Upper lobe of left lung (tissue), 6 donors: Measurements from ENCODE around the gene ANXA6. TPM values are rescaled to one million over a fixed set of nuclear protein-coding genes. Genes with fewer than 3 reads are reported as not detected.

Experiments
- ATAC-seq, 2 donors: fragments of 200-7000 bp; cut with Tn5 transposase; one replicate each; pipeline ENCODE4 v1.9.1; 2022; ENCODE audit warnings: mild to moderate bottlenecking in 2 of 2, moderate library complexity in 2 of 2; ENCODE audit not compliant: low FRiP score in 2 of 2
- DNase-seq, 2 donors: peaks; one replicate each; pipeline ENCODE4 v3.0.0-alpha.2; 2019 to 2020
- H3K27ac ChIP-seq, 4 donors: fragments of 200-600 bp; sonication (generic); one replicate each; pipeline ENCODE4 v1.5.1; 2016 to 2019
- H3K27me3 ChIP-seq, 4 donors: fragments of 200-600 bp; sonication (generic); one replicate each; pipeline ENCODE4 v1.5.1; 2017 to 2019
- H3K36me3 ChIP-seq, 4 donors: fragments of 200-600 bp; sonication (generic); one replicate each; pipeline ENCODE4 v1.5.1; 2016 to 2019
- H3K4me1 ChIP-seq, 4 donors: fragments of 200-600 bp; sonication (generic); one replicate each; pipeline ENCODE4 v1.5.1; 2018 to 2019
- H3K4me3 ChIP-seq, 4 donors: fragments of 200-600 bp; sonication (generic); one replicate each; pipeline ENCODE4 v1.5.1; 2017 to 2019; ENCODE audit warnings: mild to moderate bottlenecking in 2 of 4, moderate library complexity in 1 of 4
- H3K9me3 ChIP-seq, 4 donors: fragments of 200-600 bp; sonication (generic); one replicate each; pipeline ENCODE4 v1.5.1; 2018 to 2019
- EP300 ChIP-seq, 4 donors: sonication (generic); formaldehyde crosslinking; IDR thresholded peaks; one replicate each; pipeline ENCODE4 v1.5.1; 2017; ENCODE audit warnings: antibody characterized with exemption in 4 of 4, control low read depth in 2 of 4
- POLR2A ChIP-seq, 4 donors: fragments of 450-650 bp; IDR thresholded peaks; one replicate each; pipeline ENCODE4 v1.5.1; 2016 to 2017; ENCODE audit warnings: antibody characterized with exemption in 4 of 4, mild to moderate bottlenecking in 2 of 4
- POLR2AphosphoS5 ChIP-seq, 2 donors: sonication (generic); formaldehyde crosslinking; IDR thresholded peaks; one replicate each; pipeline ENCODE4 v1.5.1; 2017; ENCODE audit warnings: antibody characterized with exemption in 2 of 2
- WGBS, 2 donors: methylation state at CpG; one replicate each; pipeline ENCODE4 v1.1.5; 2017 to 2018; 5-methylcytosine and 5-hydroxymethylcytosine counted together
- total RNA-seq, 6 donors: library from RNA; depleted of rRNA in 4 of 6; stranded (reverse); fragments of >200 nt in 4 of 6; gene quantifications; one replicate each; pipeline versions ENCODE4 v1.1.0 to v1.2.1, GENCODE V29; 2016 to 2021
- TF ChIP-seq, protein P1 (sequence below), 6 experiments: fragments of 450-650 bp in 4 of 6; fragments of 200-600 bp in 2 of 6; sonication (generic) in 2 of 6; IDR thresholded peaks; one replicate each; pipeline ENCODE4 v1.5.1; 2016 to 2019; ENCODE audit warnings: antibody characterized with exemption in 6 of 6
- donor health status: DM: no; HTN: no; CAD: no; lungs with moderate emphysema.
- donor health status: DM: no; HTN: yes; CAD: no; lungs with severe emphysema.

ANXA6 gene
- total RNA-seq = 100 to 1,000 TPM in 1 of 6 donors, 10 to 100 TPM in 5; 68.5 to 176 (median 84.5) TPM

GRCh38 chr5:151157426-151158286 is at the start of gene ANXA6:
ANXA6 (minus strand) TSS chr5:151157779; CDS start chr5:151147901, 9,878 bp downstream.
- peak; percentile 96 to 99 for ATAC-seq
- 0 to 3% methylated on average over 7 to 19 of the region's 60 CpGs for WGBS, 2 donors
- TF ChIP-seq, protein P1, sequence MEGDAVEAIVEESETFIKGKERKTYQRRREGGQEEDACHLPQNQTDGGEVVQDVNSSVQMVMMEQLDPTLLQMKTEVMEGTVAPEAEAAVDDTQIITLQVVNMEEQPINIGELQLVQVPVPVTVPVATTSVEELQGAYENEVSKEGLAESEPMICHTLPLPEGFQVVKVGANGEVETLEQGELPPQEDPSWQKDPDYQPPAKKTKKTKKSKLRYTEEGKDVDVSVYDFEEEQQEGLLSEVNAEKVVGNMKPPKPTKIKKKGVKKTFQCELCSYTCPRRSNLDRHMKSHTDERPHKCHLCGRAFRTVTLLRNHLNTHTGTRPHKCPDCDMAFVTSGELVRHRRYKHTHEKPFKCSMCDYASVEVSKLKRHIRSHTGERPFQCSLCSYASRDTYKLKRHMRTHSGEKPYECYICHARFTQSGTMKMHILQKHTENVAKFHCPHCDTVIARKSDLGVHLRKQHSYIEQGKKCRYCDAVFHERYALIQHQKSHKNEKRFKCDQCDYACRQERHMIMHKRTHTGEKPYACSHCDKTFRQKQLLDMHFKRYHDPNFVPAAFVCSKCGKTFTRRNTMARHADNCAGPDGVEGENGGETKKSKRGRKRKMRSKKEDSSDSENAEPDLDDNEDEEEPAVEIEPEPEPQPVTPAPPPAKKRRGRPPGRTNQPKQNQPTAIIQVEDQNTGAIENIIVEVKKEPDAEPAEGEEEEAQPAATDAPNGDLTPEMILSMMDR (IDR thresholded peaks at IDR 0.05) = peak in 1 of 6 experiments; percentile 22
- peak in 2 of 4 donors; percentile 34 to 72 for TF ChIP-seq POLR2A (IDR thresholded peaks at IDR 0.05)
- peak; percentile 59 to 68 for TF ChIP-seq POLR2AphosphoS5 (IDR thresholded peaks at IDR 0.05)
- no peak for TF ChIP-seq EP300 (IDR thresholded peaks at IDR 0.05)

DNA sequence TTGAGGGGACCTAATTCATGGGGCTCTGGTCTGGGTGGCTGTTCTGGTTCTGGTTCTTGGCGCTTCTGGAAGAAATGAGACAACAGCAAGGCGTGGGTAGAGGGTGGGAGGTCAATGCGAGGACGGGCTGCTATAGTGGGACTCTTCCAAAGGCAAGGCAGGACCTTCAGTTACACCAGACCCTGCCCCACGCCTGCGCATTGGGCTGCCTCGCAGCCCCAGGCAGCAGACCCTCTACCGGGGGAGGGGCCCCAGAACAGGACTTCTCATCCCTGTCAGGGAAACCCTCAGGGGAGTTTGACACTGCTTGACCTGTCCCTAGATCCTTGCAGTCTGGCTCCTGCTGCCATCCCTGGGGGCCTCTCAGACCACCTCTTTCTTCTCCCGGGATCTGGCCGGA is 47.8 kb upstream of the ANXA6 start:
- Histone ChIP-seq H3K36me3 (peaks cover 6 to 26% (median 17%) of the 10 kb centered on the region in 4 donors), H3K4me1 (peaks cover 32 to 40% (median 37%) of the 10 kb centered on the region in 4 donors), H3K27me3 (no peaks in the 10 kb centered on the region), H3K27ac (no peak overlapping the region), H3K4me3 (no peak overlapping the region), H3K9me3 (no peaks in the 10 kb centered on the region)
- DNase-seq (peak in 1 of 2 donors; percentile 51), ATAC-seq (no peak)
- TF ChIP-seq EP300 (IDR thresholded peaks at IDR 0.05) (no peak), POLR2AphosphoS5 (IDR thresholded peaks at IDR 0.05) (no peak), POLR2A (IDR thresholded peaks at IDR 0.05) (no peak)
- TF ChIP-seq, protein P1 (IDR thresholded peaks at IDR 0.05) = no peak
- WGBS, 2 donors = 94 to 95% methylated on average over 7 to 10 of the region's 10 CpGs

More at GRCh38 chr5:151157426-151158286, at the start of gene ANXA6:
- peak; percentile 94 to 96 for DNase-seq
- Histone ChIP-seq H3K27ac (peak within 1 kb of the TSS; percentile 79 to 93 (median 88)), H3K9me3 (no peaks in the 10 kb centered on the region), H3K4me1 (peaks cover 38 to 48% (median 45%) of the 10 kb centered on the region in 4 donors), H3K36me3 (no peaks in the 10 kb centered on the region), H3K27me3 (no peaks in the 10 kb centered on the region), H3K4me3 (peak within 1 kb of the TSS; percentile 76 to 83 (median 80))

GRCh38 chr5:151204051-151204450 is 46.5 kb upstream of the ANXA6 start:
- no peak for ATAC-seq
- no peak overlapping the region for H3K27ac ChIP-seq
- H3K4me3 ChIP-seq = no peak overlapping the region
- WGBS, 2 donors = 92% methylated on average over 5 of the region's 5 CpGs
- peaks cover 20 to 27% (median 24%) of the 10 kb centered on the region in 4 donors for H3K4me1 ChIP-seq
- DNase-seq = peak in 1 of 2 donors; percentile 15
- no peaks in the 10 kb centered on the region for H3K9me3 ChIP-seq
- H3K36me3 ChIP-seq = peaks cover 6 to 38% (median 22%) of the 10 kb centered on the region in 4 donors
- H3K27me3 ChIP-seq = no peaks in the 10 kb centered on the region
- no peak for TF ChIP-seq EP300 (IDR thresholded peaks at IDR 0.05)
- TF ChIP-seq POLR2AphosphoS5 (IDR thresholded peaks at IDR 0.05) = no peak
- TF ChIP-seq, protein P1 (IDR thresholded peaks at IDR 0.05) = no peak
- TF ChIP-seq POLR2A (IDR thresholded peaks at IDR 0.05) = no peak

- Histone ChIP-seq H3K27ac (peak overlapping the region in 1 of 4 donors; percentile 23), H3K27me3 (no peaks in the 10 kb centered on the region), H3K36me3 (peaks cover 6 to 52% (median 26%) of the 10 kb centered on the region in 4 donors), H3K9me3 (no peaks in the 10 kb centered on the region), H3K4me3 (no peak overlapping the region), H3K4me1 (peaks cover 5 to 12% (median 9%) of the 10 kb centered on the region in 4 donors)
- WGBS, 2 donors = 54 to 62% methylated on average over 5 of the region's 5 CpGs
- peak in 1 of 2 donors; percentile 42 for ATAC-seq
- TF ChIP-seq POLR2A (IDR thresholded peaks at IDR 0.05) (no peak), EP300 (IDR thresholded peaks at IDR 0.05) (no peak), POLR2AphosphoS5 (IDR thresholded peaks at IDR 0.05) (no peak)
- TF ChIP-seq, protein P1 (IDR thresholded peaks at IDR 0.05) = no peak
- DNase-seq = peak in 1 of 2 donors; percentile 28
Measured at GRCh38 chr5:151202381-151203139, 45.0 kb upstream of the ANXA6 start.
